ENCODE data around the gene SEMA3G.

DNA sequence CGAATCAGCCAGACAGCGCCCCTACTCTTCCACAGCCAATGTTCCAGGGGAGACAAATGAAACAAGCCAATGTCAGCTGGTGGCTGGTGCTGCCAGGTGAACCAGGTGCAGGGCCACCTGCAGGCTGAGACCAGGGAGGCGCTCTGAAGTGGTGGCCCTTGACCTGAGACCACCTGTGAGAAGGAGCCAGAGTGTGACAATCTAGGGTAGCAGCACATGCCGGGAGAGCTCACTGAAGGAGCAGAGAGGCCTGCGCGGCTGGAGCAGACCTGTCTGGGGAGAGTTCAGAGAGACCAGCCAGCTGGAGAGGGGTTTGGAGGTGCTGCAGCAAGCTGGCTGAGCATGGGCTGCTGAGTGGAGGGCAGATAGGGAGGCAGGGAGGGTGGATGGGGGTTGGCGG lies 49.5 kb upstream of the SEMA3G start:
- TF ChIP-seq, protein P1, sequence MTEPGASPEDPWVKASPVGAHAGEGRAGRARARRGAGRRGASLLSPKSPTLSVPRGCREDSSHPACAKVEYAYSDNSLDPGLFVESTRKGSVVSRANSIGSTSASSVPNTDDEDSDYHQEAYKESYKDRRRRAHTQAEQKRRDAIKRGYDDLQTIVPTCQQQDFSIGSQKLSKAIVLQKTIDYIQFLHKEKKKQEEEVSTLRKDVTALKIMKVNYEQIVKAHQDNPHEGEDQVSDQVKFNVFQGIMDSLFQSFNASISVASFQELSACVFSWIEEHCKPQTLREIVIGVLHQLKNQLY (CRISPR knock-in tag; IDR thresholded peaks at IDR 0.05): no peak
- TF ChIP-seq, protein P2, sequence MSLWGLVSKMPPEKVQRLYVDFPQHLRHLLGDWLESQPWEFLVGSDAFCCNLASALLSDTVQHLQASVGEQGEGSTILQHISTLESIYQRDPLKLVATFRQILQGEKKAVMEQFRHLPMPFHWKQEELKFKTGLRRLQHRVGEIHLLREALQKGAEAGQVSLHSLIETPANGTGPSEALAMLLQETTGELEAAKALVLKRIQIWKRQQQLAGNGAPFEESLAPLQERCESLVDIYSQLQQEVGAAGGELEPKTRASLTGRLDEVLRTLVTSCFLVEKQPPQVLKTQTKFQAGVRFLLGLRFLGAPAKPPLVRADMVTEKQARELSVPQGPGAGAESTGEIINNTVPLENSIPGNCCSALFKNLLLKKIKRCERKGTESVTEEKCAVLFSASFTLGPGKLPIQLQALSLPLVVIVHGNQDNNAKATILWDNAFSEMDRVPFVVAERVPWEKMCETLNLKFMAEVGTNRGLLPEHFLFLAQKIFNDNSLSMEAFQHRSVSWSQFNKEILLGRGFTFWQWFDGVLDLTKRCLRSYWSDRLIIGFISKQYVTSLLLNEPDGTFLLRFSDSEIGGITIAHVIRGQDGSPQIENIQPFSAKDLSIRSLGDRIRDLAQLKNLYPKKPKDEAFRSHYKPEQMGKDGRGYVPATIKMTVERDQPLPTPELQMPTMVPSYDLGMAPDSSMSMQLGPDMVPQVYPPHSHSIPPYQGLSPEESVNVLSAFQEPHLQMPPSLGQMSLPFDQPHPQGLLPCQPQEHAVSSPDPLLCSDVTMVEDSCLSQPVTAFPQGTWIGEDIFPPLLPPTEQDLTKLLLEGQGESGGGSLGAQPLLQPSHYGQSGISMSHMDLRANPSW (CRISPR knock-in tag; conservative IDR thresholded peaks at IDR 0.05; ENCODE audit: low read depth): no peak
- TF ChIP-seq, protein P3, sequence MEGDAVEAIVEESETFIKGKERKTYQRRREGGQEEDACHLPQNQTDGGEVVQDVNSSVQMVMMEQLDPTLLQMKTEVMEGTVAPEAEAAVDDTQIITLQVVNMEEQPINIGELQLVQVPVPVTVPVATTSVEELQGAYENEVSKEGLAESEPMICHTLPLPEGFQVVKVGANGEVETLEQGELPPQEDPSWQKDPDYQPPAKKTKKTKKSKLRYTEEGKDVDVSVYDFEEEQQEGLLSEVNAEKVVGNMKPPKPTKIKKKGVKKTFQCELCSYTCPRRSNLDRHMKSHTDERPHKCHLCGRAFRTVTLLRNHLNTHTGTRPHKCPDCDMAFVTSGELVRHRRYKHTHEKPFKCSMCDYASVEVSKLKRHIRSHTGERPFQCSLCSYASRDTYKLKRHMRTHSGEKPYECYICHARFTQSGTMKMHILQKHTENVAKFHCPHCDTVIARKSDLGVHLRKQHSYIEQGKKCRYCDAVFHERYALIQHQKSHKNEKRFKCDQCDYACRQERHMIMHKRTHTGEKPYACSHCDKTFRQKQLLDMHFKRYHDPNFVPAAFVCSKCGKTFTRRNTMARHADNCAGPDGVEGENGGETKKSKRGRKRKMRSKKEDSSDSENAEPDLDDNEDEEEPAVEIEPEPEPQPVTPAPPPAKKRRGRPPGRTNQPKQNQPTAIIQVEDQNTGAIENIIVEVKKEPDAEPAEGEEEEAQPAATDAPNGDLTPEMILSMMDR (IDR thresholded peaks at IDR 0.05): no peak
- TF ChIP-seq NFYB (CRISPR knock-in tag; conservative IDR thresholded peaks at IDR 0.05; ENCODE audit: low read depth) (no peak), SOX15 (CRISPR knock-in tag; IDR thresholded peaks at IDR 0.05) (no peak), ZNF263 (CRISPR knock-in tag; IDR thresholded peaks at IDR 0.05; ENCODE audit: low read depth) (no peak), EMX1 (CRISPR knock-in tag; IDR thresholded peaks at IDR 0.05) (no peak), ELF4 (CRISPR knock-in tag; IDR thresholded peaks at IDR 0.05; ENCODE audit: low read depth) (no peak)
- TF ChIP-seq, protein P4, sequence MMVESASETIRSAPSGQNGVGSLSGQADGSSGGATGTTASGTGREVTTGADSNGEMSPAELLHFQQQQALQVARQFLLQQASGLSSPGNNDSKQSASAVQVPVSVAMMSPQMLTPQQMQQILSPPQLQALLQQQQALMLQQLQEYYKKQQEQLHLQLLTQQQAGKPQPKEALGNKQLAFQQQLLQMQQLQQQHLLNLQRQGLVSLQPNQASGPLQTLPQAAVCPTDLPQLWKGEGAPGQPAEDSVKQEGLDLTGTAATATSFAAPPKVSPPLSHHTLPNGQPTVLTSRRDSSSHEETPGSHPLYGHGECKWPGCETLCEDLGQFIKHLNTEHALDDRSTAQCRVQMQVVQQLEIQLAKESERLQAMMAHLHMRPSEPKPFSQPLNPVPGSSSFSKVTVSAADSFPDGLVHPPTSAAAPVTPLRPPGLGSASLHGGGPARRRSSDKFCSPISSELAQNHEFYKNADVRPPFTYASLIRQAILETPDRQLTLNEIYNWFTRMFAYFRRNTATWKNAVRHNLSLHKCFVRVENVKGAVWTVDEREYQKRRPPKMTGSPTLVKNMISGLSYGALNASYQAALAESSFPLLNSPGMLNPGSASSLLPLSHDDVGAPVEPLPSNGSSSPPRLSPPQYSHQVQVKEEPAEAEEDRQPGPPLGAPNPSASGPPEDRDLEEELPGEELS (CRISPR knock-in tag; IDR thresholded peaks at IDR 0.05): no peak
